Measurements from ENCODE around the gene TMEM165.
"Not testable (repeated sequence)": the region's sequence is repeated elsewhere in the genome, so short reads cannot be mapped to it uniquely, and the experiment has no call there.

The TMEM165 gene

DNA sequence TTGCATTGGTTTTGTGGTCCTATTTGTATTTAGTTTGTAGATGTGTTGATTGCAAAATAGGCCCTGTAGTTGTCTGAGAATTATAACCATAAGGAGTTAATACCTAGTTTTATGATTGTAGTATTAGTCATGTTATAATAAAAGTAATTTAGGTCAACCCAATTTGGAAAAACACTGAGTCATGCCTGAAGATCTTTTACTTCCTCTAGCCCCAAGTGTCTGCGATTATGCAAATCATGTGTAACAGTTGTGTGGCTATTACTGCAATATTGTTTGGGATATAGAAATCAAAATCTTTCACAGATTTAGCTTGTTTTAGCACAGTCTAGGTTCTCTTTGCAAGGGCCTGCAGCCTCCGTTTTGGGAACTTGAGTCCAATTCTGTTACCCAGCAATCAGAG, 37.1 kb upstream of the TMEM165 start:
- Mint-ChIP-seq H3K4me3 (no peak overlapping the region), H3K36me3 (peaks cover 5 to 10% of the 10 kb centered on the region in 2 donors), H3K27ac (no peak overlapping the region), H3K27me3 (no peaks in the 10 kb centered on the region), H3K9me3 (no peaks in the 10 kb centered on the region), H3K4me1 (peaks cover 8 to 28% of the 10 kb centered on the region in 2 donors)
- ATAC-seq (replicated peaks) (peak; percentile 71 to 81), DNase-seq (no peak)

DNA sequence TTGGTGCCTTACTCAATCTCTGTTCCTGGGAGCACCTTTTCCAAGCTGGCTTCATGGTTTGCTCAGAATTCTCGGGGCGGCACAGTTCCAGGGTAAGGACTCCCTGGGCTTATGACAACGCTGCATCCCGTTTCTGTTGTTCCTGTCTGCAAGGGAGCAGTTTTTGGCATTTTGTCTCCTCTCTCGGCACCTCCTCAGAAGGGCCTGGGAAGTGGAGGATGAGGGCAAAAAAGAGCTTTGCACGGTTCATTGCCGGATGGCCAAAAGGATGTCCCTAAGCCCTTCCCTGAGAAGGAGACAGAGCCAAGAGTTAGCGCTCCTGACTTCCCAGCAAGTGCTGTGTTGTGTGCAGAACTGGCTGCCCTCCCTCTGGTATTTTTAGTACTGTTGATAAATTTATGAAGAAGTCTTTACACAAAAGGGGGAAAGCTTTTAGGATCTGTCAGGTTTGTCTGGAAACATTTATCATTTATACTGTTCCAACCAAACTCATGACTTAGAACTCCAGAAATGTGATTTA, 36.3 kb upstream of the TMEM165 start:
- Mint-ChIP-seq H3K36me3 (peaks cover 6 to 8% of the 10 kb centered on the region in 2 donors), H3K4me1 (peaks cover 8 to 28% of the 10 kb centered on the region in 2 donors), H3K9me3 (no peaks in the 10 kb centered on the region), H3K27me3 (no peaks in the 10 kb centered on the region), H3K27ac (no peak overlapping the region), H3K4me3 (no peak overlapping the region)
- ATAC-seq (replicated peaks): no peak
- no peak for DNase-seq

DNA sequence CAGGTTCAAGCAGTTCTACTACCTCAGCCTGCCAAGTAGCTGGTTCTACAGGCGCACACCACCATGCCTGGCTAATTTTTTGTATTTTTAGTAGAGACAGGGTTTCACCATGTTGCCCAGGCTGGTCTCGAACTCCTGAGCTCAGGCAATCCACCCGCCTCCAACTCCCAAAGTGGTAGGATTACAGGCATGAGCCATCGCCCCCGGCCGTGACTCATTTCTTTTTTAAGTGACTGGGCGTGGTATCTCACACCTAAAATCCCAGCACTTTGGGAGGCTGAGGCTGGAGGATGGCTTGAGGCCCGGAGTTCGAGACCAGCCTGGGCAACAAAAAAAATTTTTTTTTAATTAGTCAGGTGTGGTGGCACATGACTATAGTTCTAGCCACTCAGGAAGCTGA, 32.8 kb upstream of the TMEM165 start:
- not testable (repeated sequence) for H3K27ac Mint-ChIP-seq; DNase-seq; H3K9me3 Mint-ChIP-seq; H3K27me3 Mint-ChIP-seq; H3K4me3 Mint-ChIP-seq; ATAC-seq (replicated peaks)
- peaks cover 6 to 15% of the 10 kb centered on the region in 2 donors for H3K4me1 Mint-ChIP-seq
- peaks cover 10 to 17% of the 10 kb centered on the region in 2 donors for H3K36me3 Mint-ChIP-seq

DNA sequence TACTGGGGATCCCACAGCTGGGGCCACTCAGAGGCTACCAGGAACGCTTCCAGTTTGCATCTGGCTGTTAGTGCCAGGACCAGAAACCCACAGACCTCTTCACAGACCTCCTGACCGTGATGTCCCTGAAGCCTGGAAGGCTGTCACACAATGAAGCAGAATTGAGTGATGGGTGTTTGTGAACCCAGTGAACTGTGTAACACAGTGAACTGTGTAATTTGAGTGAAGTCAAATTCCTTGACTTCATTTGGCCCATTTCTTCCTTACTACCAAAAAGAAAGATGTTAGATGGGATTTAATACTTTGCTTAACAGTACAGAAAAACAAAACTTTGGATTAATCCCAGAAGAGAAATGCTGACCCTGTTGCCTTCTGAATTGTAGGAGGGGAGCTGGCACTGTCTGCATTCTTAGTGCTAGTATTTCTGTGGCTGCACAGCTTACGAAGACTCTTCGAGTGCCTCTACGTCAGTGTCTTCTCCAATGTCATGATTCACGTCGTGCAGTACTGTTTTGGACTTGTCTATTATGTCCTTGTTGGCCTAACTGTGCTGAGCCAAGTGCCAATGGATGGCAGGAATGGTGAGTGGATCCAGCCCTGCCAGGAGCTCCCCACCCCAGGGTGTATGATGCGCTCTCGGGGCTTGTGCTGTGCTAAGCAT, 31.9 kb upstream of the TMEM165 start:
- DNase-seq: no peak
- H3K36me3 Mint-ChIP-seq: peaks cover 10 to 17% of the 10 kb centered on the region in 2 donors
- no peaks in the 10 kb centered on the region for H3K27me3 Mint-ChIP-seq
- no peaks in the 10 kb centered on the region for H3K9me3 Mint-ChIP-seq
- H3K4me3 Mint-ChIP-seq: no peak overlapping the region
- no peak for ATAC-seq (replicated peaks)
- H3K27ac Mint-ChIP-seq: no peak overlapping the region
- peaks cover 3 to 6% of the 10 kb centered on the region in 2 donors for H3K4me1 Mint-ChIP-seq

DNA sequence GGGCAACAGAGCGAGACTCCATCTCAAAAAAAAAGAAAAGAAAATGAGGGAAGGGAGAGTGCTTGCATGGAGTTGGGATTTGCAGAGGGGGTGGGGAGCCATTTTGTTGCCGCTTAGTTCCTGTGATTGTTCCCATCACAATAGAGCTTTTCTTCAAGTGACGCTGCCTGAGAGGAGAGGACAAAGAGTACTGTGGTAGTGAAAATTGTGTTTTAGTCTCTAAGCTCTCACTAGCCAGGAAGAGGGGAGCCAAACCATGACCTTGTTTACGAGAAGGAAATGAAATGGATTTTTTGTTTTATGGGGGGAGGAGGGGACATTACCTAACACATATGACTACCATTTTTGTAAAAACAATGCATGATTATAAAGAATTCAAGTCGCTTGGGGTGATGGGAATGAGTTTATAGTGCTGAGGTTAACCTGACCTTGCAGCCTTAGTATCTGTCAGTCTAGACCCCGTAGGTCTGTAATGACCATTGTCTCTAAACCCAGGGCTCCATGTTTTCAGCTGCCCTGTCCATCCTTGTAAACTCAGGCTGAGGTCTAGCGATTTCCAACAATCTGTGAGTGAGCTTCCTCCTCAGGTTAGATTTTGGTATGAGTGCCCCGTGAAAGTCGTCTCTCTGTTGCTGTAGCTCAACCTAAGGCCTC, 30.9 kb upstream of the TMEM165 start:
- ATAC-seq (replicated peaks): no peak
- Mint-ChIP-seq H3K9me3 (no peaks in the 10 kb centered on the region), H3K36me3 (peaks cover 10 to 20% of the 10 kb centered on the region in 2 donors), H3K27ac (no peak overlapping the region), H3K4me1 (no peaks in the 10 kb centered on the region), H3K4me3 (no peak overlapping the region), H3K27me3 (no peaks in the 10 kb centered on the region)
- no peak for DNase-seq

DNA sequence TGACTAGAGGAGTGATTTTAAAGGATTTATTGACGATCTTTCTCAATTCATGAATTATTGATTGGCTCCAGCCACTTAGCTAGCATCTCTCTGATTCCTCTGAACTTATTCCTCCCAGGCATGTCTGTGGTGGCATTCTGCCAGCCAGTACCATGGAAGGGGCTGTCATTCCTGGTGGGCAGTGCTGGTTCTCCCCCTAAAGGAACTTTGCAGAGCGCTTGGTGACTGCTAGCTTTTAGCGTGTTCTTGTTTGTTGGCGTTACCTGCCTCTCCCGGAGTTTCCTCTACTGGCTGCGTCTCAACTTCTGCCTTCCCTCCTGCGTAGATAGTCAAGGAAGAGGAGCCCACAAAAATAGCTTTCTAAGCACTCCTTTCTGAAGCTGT, 30.4 kb upstream of the TMEM165 start:
- no peak for ATAC-seq (replicated peaks)
- H3K4me3 Mint-ChIP-seq: no peak overlapping the region
- H3K27ac Mint-ChIP-seq: no peak overlapping the region
- H3K4me1 Mint-ChIP-seq: no peaks in the 10 kb centered on the region
- DNase-seq: no peak
- peaks cover 14 to 25% of the 10 kb centered on the region in 2 donors for H3K36me3 Mint-ChIP-seq
- H3K9me3 Mint-ChIP-seq: no peaks in the 10 kb centered on the region
- no peaks in the 10 kb centered on the region for H3K27me3 Mint-ChIP-seq

DNA sequence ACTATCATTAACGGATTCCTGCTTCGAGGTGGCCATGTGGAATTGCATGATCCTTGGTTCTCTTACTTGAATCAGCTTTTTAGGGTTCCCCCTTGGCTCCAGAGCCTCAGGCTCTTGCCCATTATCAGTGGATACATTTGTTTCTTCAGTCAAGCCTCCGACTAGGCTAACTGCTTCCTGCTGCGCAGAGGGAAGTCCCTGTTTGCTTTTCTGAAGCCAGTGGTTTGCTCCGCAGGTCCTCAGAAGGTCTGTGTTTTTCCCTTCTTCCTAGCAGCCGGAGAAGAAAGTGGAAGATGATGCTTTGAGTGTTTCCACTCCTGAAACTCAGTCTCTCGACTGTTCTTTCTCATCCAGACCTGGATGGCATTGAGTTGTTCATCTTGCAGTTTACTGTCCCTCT, 29.1 kb upstream of the TMEM165 start:
- H3K36me3 Mint-ChIP-seq: peaks cover 14 to 25% of the 10 kb centered on the region in 2 donors
- H3K4me1 Mint-ChIP-seq: no peaks in the 10 kb centered on the region
- no peaks in the 10 kb centered on the region for H3K9me3 Mint-ChIP-seq
- H3K4me3 Mint-ChIP-seq: no peak overlapping the region
- H3K27ac Mint-ChIP-seq: no peak overlapping the region
- no peak for ATAC-seq (replicated peaks)
- no peaks in the 10 kb centered on the region for H3K27me3 Mint-ChIP-seq
- DNase-seq: no peak

DNA sequence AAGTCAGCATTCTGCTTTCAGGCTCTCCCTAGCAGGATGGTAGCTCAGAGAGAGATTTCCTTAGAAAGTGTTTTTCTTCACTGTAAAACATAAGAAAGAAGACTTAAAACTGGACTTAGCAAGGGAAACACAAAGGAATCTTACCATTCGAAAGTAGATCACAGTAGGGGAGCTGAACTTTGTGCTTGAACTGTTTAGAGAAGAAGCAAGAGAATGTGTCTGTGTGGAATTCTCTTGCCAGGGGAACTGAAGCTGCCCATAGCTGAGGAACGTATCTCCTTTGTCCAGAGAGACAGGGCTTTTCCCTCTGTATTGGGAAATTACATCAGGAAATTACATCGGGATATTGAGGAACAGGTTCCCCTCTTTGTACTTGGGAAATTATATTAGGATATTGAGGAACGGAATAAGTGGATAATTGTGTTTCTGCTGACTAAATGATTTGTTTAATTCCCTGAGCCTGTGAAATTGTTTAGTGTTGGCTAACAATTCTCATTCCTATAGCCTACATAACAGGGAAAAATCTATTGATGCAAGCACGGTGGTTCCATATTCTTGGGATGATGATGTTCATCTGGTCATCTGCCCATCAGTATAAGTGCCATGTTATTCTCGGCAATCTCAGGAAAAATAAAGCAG, 28.6 kb upstream of the TMEM165 start:
- Mint-ChIP-seq H3K27me3 (no peaks in the 10 kb centered on the region), H3K4me1 (no peaks in the 10 kb centered on the region)
- no peak for ATAC-seq (replicated peaks)

DNA sequence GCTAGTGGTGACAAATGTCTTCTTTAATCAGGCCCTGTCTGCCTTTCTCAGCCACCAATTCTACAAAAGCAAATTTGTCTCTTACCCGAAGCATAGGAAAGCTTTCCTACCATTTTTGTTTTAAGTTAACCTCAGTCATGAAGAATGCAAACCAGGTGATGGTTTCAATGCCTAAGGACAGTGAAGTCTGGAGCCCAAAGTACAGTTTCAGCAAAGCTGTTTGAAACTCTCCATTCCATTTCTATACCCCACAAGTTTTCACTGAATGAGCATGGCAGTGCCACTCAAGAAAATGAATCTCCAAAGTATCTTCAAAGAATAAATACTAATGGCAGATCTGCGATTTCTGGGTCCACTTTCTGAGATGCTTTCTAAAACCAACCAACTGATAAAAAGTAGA, 25.8 kb upstream of the TMEM165 start:
- DNase-seq (no peak), ATAC-seq (replicated peaks) (no peak)
- H3K27me3 Mint-ChIP-seq: no peaks in the 10 kb centered on the region
- no peak overlapping the region for H3K4me3 Mint-ChIP-seq
- H3K4me1 Mint-ChIP-seq: no peaks in the 10 kb centered on the region
- H3K9me3 Mint-ChIP-seq: no peaks in the 10 kb centered on the region
- H3K36me3 Mint-ChIP-seq: peaks cover 4 to 16% of the 10 kb centered on the region in 2 donors
- H3K27ac Mint-ChIP-seq: no peak overlapping the region

More for the DNA sequence above, 28.6 kb upstream of the TMEM165 start:
- no peak overlapping the region for H3K4me3 Mint-ChIP-seq
- H3K9me3 Mint-ChIP-seq: no peaks in the 10 kb centered on the region
- peaks cover 10 to 23% of the 10 kb centered on the region in 2 donors for H3K36me3 Mint-ChIP-seq
- H3K27ac Mint-ChIP-seq: no peak overlapping the region
- no peak for DNase-seq

DNA sequence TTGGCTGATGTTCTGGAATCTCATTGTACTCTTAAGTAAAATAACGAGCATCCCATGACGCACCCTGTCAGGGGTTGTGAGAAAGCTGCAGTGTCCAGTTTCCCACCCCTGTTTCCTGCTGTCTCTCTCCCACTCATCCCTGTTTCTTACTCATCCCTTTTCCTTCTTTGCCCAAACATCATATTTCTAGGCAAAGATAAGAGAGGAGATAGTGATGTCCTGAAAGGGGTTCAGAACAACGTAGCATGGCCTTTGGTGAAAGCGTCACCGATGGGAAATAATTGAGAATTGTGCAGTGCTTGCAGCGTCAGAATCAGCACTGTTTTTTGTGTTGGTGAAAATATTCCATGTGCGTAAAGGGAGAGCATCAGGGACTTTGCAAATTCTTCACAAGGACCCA, 23.5 kb upstream of the TMEM165 start:
- H3K9me3 Mint-ChIP-seq: no peaks in the 10 kb centered on the region
- DNase-seq (no peak), ATAC-seq (replicated peaks) (no peak)
- no peak overlapping the region for H3K4me3 Mint-ChIP-seq
- no peak overlapping the region for H3K27ac Mint-ChIP-seq
- H3K27me3 Mint-ChIP-seq: no peaks in the 10 kb centered on the region
- H3K4me1 Mint-ChIP-seq: no peaks in the 10 kb centered on the region
- H3K36me3 Mint-ChIP-seq: peaks cover 4 to 9% of the 10 kb centered on the region in 2 donors

DNA sequence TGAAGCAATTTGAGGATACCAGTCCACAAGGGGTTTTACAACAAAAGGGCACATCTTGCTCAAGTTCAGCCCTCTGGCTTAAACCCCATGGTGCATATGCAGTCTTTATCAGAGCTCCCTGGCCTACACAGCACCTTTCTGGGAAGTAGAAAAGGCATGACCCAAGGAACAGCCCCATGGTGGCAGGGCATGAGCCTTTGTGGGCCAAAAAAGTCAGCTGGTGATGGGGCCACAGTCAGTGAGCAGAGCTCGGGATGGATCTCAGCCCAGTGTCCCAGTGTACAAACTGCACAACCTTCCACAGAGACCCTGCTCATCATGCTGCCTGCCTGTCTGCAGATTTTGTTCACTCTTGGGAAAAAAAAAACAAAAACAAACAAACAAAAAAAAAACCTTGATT, 22.3 kb upstream of the TMEM165 start:
- no peak overlapping the region for H3K27ac Mint-ChIP-seq
- no peaks in the 10 kb centered on the region for H3K4me1 Mint-ChIP-seq
- no peaks in the 10 kb centered on the region for H3K27me3 Mint-ChIP-seq
- DNase-seq (no peak), ATAC-seq (replicated peaks) (no peak)
- peaks cover 4 to 9% of the 10 kb centered on the region in 2 donors for H3K36me3 Mint-ChIP-seq
- no peaks in the 10 kb centered on the region for H3K9me3 Mint-ChIP-seq
- H3K4me3 Mint-ChIP-seq: no peak overlapping the region

DNA sequence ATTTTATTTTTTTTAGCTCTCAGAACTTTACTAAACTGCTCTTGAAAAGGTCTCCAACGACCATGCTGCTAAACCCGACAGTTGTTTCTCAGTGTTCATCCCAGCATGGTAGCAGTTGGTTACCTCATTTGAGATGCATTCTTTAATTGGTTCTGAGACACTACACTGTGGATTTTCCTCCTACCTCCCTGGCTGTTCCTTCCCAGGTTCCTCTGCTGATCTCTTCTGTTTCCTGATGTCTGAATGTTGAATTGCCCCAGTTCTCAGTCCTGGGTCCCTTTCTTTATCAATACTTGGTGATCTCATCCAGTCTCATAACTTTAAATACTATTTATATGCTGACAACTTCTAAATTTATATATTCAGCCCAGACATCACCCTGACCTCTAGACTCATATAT, 19.1 kb upstream of the TMEM165 start:
- no peaks in the 10 kb centered on the region for H3K36me3 Mint-ChIP-seq
- no peak for ATAC-seq (replicated peaks)
- no peaks in the 10 kb centered on the region for H3K9me3 Mint-ChIP-seq
- DNase-seq: no peak
- no peak overlapping the region for H3K4me3 Mint-ChIP-seq
- no peak overlapping the region for H3K27ac Mint-ChIP-seq
- H3K27me3 Mint-ChIP-seq: no peaks in the 10 kb centered on the region
- no peaks in the 10 kb centered on the region for H3K4me1 Mint-ChIP-seq

DNA sequence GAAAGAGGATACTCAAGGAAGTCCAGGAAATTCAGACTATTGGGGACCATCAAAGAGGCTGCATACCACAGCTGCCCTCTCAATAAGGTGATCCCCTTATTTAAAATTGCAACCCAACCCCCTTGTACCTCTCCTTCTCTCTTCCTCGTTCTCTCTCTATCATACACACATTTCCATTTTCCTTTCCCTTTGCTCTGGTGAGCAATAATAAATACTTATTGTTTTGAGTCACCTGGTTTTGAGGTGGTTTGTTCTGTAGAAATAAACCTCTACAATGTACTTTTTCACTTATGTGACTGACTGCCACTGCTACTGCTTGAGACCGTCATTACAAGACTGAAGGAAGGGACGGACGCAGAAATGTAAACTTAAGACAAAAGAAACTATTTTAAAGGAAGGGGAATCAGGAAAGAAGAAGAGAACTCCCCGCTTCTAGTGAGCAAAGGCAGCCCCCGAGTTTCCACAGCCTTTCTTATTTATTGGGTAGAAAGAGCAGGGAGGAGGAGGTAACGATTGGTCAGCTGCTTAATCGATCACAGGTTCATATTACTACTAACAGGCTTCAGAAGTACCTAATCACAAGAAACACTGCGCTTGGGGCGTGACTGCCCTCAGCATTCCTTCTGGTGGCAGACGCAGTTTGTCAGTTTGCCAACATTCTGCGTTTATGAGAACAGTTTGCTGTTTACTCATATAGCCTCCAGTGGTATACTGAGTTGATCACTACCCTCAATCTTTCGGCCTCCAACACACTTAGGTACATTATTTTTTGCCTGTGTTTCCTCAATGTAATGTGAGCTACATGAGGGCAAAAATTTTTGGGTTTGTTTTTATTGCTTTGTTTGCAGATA, 16.9 kb upstream of the TMEM165 start:
- no peak for DNase-seq
- Mint-ChIP-seq H3K4me1 (no peaks in the 10 kb centered on the region), H3K4me3 (no peak overlapping the region), H3K27me3 (no peaks in the 10 kb centered on the region), H3K9me3 (no peaks in the 10 kb centered on the region), H3K36me3 (no peaks in the 10 kb centered on the region), H3K27ac (no peak overlapping the region)
- ATAC-seq (replicated peaks): no peak

DNA sequence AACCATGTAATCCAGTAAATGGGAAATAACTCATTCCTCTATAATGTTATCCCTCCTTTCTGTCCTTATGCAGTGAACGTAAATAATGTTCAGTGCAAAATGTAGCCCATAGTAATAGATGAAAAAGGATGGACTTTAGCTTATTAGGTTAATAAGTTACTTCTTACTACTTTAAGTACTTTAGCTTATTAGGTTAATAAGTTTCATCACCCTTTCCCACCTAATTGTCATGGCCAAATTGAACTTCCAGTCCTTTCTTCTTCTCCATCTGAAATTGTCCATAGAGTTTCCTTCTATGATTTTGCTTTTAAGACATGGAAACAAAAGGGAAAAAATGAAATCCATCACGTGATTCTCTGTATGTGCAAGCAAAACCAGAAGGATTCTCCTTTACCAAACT, 15.2 kb upstream of the TMEM165 start:
- Mint-ChIP-seq H3K27ac (no peak overlapping the region), H3K36me3 (no peaks in the 10 kb centered on the region), H3K9me3 (no peaks in the 10 kb centered on the region), H3K4me1 (no peaks in the 10 kb centered on the region), H3K27me3 (no peaks in the 10 kb centered on the region), H3K4me3 (no peak overlapping the region)
- no peak for ATAC-seq (replicated peaks)
- no peak for DNase-seq

Measured in stimulated activated naive B cell treated with anti-CD40 and anti-IgM and Interleukin-4, amounts not matched to agents 10 μg/mL and 1 μg/mL and 100 μg/mL, for 72 hours (primary cell).